Ectodermal cell (in vitro differentiated cells): ENCODE measurements around the gene TMEM134.

Experiments
- H3K27ac ChIP-seq: 2 replicates; pipeline ENCODE4 v1.7.0; 2013; ENCODE audit warnings: mild to moderate bottlenecking, low read depth, low read length; ENCODE audit not compliant: insufficient read depth, poor library complexity, severe bottlenecking
- H3K27me3 ChIP-seq: 2 replicates; pipeline ENCODE4 v1.7.0; 2013; ENCODE audit warnings: mild to moderate bottlenecking, low read length; ENCODE audit not compliant: insufficient read depth, control insufficient read depth, poor library complexity, severe bottlenecking
- H3K36me3 ChIP-seq: one replicate; pipeline ENCODE4 v1.7.0; 2013; ENCODE audit warnings: low read length; ENCODE audit not compliant: control insufficient read depth, insufficient read depth
- H3K4me1 ChIP-seq: one replicate; pipeline ENCODE4 v1.7.0; 2013; ENCODE audit warnings: low read length; ENCODE audit not compliant: control insufficient read depth, insufficient read depth
- H3K4me3 ChIP-seq: 2 replicates; pipeline ENCODE4 v1.7.0; 2013; ENCODE audit warnings: low read depth, low read length, control low read depth; ENCODE audit not compliant: insufficient read depth
- H3K9me3 ChIP-seq: 2 replicates; pipeline ENCODE4 v1.7.0; 2013; ENCODE audit warnings: mild to moderate bottlenecking, low read length, moderate library complexity; ENCODE audit not compliant: control insufficient read depth
- WGBS, 2 experiments: methylation state at CpG; one replicate each; pipeline ENCODE4 v1.1.7; 2013; ENCODE audit warnings: missing lambda C conversion rate in 2 of 2; 5-methylcytosine and 5-hydroxymethylcytosine counted together

TMEM134 gene

DNA sequence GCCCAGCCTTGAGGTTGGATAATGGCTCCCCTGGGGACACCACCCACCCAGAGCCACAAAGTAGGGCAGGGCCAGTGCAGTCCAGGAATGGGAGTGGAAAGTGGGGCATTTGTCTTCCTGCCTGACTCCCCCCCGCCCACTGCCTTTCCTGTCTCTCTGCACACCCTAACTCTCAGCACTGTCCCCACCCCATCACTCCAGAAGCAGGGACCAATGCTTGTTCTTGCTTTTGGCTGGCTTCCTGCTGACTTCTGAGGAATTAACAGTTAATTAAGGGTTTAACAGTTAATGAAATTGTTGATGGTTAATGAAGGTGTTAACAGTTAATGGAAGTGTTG, 31.4 kb upstream of the TMEM134 start:
- Histone ChIP-seq H3K27ac (no peak overlapping the region), H3K36me3 (no peaks in the 10 kb centered on the region), H3K4me1 (peaks cover 11% of the 10 kb centered on the region), H3K9me3 (no peaks in the 10 kb centered on the region), H3K27me3 (peaks cover 12% of the 10 kb centered on the region), H3K4me3 (no peak overlapping the region)
- 92 to 93% methylated on average over 1 of the region's 1 CpG for WGBS, 2 experiments

DNA sequence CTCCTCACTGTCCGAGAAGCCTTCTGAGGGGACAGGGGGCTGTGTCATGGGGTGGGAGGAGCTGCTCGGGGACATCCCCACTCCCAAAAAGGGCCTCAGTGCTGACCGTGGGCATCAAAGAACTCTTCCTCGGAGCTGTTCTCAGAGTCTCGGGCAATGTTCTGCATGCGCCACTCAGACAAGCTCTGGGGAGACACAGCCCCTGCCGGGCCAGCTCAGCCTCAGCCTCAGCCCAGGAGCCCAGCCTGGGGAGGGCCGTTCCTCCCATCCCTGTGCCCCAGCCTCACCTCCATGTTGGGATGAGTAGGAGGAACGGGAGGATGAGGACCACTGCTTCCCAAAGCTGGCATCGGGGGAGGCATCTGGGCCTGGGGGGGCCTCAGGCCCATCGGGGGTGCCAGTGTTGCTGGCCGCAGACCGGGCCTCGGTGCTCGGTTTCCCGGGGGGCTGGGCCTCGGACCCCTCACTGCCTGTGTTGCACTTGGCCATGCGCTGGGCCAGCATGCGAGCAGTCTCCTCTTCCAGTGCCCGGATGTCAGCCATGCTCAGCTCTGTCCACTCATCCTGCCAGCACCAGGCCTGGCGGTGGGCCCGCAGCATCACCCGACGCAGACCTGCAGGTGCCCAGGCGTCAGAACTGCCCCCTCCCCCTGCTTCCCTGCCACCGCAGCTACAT, 30.9 kb upstream of the TMEM134 start:
- H3K9me3 ChIP-seq = no peaks in the 10 kb centered on the region
- no peak overlapping the region for H3K4me3 ChIP-seq
- no peak overlapping the region for H3K27ac ChIP-seq
- H3K36me3 ChIP-seq = no peaks in the 10 kb centered on the region
- peaks cover 11% of the 10 kb centered on the region for H3K4me1 ChIP-seq
- H3K27me3 ChIP-seq = peaks cover 12% of the 10 kb centered on the region
- WGBS, 2 experiments = 95% methylated on average over 26 of the region's 26 CpGs

DNA sequence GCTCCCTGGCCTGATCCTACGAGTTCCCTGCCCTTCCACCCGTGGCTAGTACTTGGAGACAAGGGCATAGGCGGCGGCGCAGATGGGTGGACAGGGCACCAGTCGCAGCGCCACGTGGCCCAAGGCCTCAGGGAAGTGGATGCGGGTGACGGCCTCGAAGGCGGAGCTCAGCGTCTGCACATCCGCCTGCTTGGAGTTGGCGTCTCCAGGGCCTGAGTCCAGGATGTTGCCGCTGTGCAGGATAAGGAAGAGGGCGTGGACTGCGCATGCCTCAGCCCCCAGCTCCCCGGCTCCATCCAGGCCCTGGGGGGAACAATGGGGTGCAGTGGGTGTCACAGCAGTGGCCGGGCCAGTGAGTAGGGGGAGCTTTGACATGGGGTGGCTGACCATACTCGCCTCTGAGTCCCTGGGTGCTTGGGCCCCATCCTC, 29.5 kb upstream of the TMEM134 start:
- WGBS, 2 experiments = 92 to 93% methylated on average over 21 of the region's 21 CpGs
- Histone ChIP-seq H3K36me3 (no peaks in the 10 kb centered on the region), H3K4me3 (no peak overlapping the region), H3K27ac (no peak overlapping the region), H3K9me3 (no peaks in the 10 kb centered on the region), H3K27me3 (peaks cover 7% of the 10 kb centered on the region), H3K4me1 (peaks cover 7% of the 10 kb centered on the region)

DNA sequence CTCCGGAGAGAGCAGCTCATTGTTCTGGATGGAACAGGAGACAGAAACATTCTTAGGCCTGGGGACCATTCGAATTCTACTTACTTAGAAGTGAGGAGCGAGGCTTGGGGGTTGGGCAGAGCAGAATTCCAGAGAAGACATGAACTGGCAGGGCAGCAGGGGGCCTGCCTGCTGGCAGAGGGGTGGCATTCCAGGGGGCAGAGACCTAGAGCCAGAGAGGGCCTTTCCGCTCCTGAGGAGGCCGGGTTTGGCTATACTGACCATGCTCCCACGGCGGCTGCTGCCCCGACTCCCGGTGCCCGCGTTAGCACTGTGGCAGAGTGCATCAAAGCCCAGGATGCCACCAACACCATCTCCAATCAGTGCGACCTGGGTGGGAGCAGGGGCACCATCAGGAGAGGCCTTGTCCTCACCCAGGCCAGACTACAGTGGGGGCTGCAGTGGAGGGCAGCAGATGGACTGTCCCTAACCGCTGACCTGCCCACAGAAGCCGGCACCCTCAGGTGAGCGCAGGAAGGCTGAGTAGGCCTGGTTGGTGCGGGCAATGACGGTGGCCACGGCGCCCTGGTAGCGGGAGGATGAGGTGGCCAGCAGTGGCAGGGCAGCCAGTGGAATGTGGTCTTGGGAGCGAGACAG, 28.7 kb upstream of the TMEM134 start:
- no peaks in the 10 kb centered on the region for H3K9me3 ChIP-seq
- no peak overlapping the region for H3K4me3 ChIP-seq
- H3K4me1 ChIP-seq = no peaks in the 10 kb centered on the region
- WGBS, 2 experiments = 93 to 95% methylated on average over 21 of the region's 21 CpGs
- no peaks in the 10 kb centered on the region for H3K27me3 ChIP-seq
- peaks cover 5% of the 10 kb centered on the region for H3K36me3 ChIP-seq
- H3K27ac ChIP-seq = no peak overlapping the region

- WGBS, 2 experiments = 95 to 96% methylated on average over 12 of the region's 12 CpGs
- no peaks in the 10 kb centered on the region for H3K9me3 ChIP-seq
- no peak overlapping the region for H3K27ac ChIP-seq
- no peaks in the 10 kb centered on the region for H3K27me3 ChIP-seq
- peaks cover 11% of the 10 kb centered on the region for H3K36me3 ChIP-seq
- H3K4me1 ChIP-seq = no peaks in the 10 kb centered on the region
- no peak overlapping the region for H3K4me3 ChIP-seq
These were observed 27.1 kb upstream of the TMEM134 start for GRCh38 chr11:67496113-67496512.

DNA sequence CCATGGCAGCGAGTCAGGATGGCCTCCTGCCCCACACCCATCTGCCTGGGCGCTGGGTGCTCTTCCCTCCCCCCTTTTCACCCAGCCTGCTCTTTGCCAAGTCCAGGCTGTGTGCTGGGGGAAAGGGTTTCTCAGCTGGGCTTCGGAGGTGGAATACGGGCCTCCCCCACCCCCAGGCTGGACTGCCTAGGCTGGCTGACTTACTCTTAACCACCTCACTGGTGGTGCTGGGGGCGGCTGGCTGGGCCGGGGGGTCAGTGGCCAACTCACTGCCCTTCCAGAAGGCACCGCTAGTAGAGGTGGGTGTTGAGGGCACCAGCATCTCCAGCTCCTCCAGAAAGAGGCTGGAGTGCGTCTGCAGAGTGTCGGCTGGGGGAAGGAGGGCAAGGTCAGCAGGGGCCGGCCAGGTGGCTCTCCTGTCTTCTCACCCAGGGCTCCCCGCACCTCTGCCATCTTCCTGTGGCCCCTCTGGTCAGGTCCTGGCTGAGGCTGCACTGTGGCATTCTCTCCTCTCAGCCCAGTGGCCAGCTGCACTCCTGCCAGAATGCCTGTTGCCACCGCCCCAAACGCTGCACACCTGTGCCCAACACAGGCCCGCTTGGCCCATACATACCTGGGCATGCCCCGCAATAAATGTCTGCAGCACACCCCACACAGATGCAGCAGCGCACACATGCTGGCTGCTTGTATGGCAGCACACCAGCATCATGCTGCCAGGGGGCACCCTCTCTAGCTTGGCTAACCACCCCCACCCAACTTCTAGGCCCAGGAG, 26.4 kb upstream of the TMEM134 start:
- Histone ChIP-seq H3K27me3 (no peaks in the 10 kb centered on the region), H3K36me3 (peaks cover 11% of the 10 kb centered on the region), H3K4me1 (no peaks in the 10 kb centered on the region), H3K27ac (no peak overlapping the region), H3K4me3 (no peak overlapping the region), H3K9me3 (no peaks in the 10 kb centered on the region)
- 94% methylated on average over 16 of the region's 16 CpGs for WGBS, 2 experiments

DNA sequence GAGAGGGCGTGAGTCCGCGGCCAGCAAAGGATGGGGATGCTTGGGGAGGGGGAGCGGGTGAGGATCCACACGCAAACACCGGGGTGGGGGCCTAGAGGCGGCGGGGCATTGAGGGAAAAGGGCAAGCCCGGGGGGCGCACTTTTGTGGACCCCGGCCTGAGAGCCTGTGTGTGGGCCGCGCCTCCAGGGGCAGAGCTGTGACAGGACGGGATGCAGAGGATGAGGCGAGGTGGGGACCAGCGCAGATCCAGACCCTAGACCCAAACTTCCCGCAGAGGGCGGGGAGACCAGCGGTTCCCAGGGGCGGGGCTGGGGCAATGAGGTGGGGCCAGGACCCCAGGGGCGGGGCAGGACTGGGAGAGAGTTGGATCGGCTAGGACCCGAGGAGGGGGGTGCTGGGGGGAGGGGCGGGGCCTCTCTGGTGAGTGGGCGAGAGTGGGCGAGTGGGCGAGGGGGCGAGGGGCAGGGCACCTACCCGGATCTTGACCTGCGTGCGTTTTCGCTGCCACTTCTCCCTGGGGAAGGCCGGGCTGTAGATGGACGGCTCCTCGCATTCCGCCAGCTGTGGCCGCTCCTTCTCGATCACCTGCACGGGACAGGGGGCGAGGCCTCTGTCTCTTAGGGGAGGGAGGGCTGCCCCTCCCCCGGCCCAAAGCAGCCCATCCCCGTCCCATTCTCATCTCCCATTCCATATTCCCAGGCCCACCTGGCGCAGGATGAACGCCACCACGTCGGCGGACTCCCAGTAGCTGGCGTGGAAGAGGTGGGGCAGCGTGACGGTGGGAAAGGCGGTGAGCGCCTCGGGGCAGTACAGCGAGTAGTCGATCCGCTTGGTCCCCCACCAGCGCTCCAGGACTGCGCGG, 25.6 kb upstream of the TMEM134 start:
- Histone ChIP-seq H3K4me3 (no peak overlapping the region), H3K9me3 (no peaks in the 10 kb centered on the region), H3K4me1 (no peaks in the 10 kb centered on the region), H3K36me3 (peaks cover 11% of the 10 kb centered on the region), H3K27me3 (no peaks in the 10 kb centered on the region), H3K27ac (no peak overlapping the region)
- 92 to 93% methylated on average over 59 of the region's 59 CpGs for WGBS, 2 experiments

- WGBS, 2 experiments = 96% methylated on average over 65 of the region's 65 CpGs
- H3K27me3 ChIP-seq = no peaks in the 10 kb centered on the region
- peaks cover 11% of the 10 kb centered on the region for H3K36me3 ChIP-seq
- no peaks in the 10 kb centered on the region for H3K4me1 ChIP-seq
- H3K9me3 ChIP-seq = no peaks in the 10 kb centered on the region
- H3K4me3 ChIP-seq = no peak overlapping the region
- H3K27ac ChIP-seq = no peak overlapping the region
These were observed 24.7 kb upstream of the TMEM134 start for GRCh38 chr11:67493548-67494370.

- no peaks in the 10 kb centered on the region for H3K9me3 ChIP-seq
- 89% methylated on average over 46 of the region's 46 CpGs for whole genome bisulfite sequencing, 2 experiments
- peaks cover 11% of the 10 kb centered on the region for H3K36me3 ChIP-seq
- no peaks in the 10 kb centered on the region for H3K4me1 ChIP-seq
- no peaks in the 10 kb centered on the region for H3K27me3 ChIP-seq
- no peak overlapping the region for H3K4me3 ChIP-seq
- no peak overlapping the region for H3K27ac ChIP-seq
These were observed 23.9 kb upstream of the TMEM134 start for GRCh38 chr11:67492801-67493547.
